BJ (cell line): ENCODE data around the gene TSPYL6. TPM values are rescaled to one million over a fixed set of nuclear protein-coding genes. Genes with fewer than 3 reads are reported as not detected.

Experiments used
- CTCF ChIA-PET: fragments of 350-600 bp; formaldehyde crosslinking; extraction: SDS; loops from one replicate; lab custom pipeline; 2021; ENCODE audit warnings: antibody characterized with exemption, inconsistent platforms; lab: Yijun Ruan, JAX
- POLR2A ChIA-PET: fragments of 300-600 bp; sonication (Branson Sonifier 250); formaldehyde crosslinking; extraction: SDS; loops from one replicate; lab custom pipeline; 2021; ENCODE audit warnings: antibody characterized with exemption; lab: Charles Lee
- DNase-seq: peaks from one replicate; pipeline ENCODE4 v3.0.0-alpha.2; 2011; ENCODE audit warnings: low read depth
- H3K27me3 ChIP-seq: 2 replicates; pipeline ENCODE4 v1.6.0; 2011; ENCODE audit warnings: low read length; ENCODE audit not compliant: control insufficient read depth, insufficient read depth
- H3K36me3 ChIP-seq: 2 replicates; pipeline ENCODE4 v1.5.1; 2011; ENCODE audit warnings: low read length; ENCODE audit not compliant: control insufficient read depth, insufficient read depth
- H3K4me3 ChIP-seq: 2 replicates; pipeline ENCODE4 v1.5.1; 2011; ENCODE audit warnings: low read depth, mild to moderate bottlenecking, control low read depth, low read length
- polyA plus RNA-seq: library from polyadenylated mRNA; depleted of rRNA; stranded (reverse); fragments of >200 nt; gene quantifications from 2 replicates; pipeline ENCODE4 v1.2.3, GENCODE V29; 2011
- TF ChIP-seq, protein P1 (sequence below): IDR thresholded peaks from 2 replicates; pipeline ENCODE4 v1.5.1; 2011; ENCODE audit warnings: low read depth, mild to moderate bottlenecking, control low read depth, inconsistent platforms, low read length, moderate library complexity; ENCODE audit not compliant: insufficient read depth

Gene TSPYL6
- polyA plus RNA-seq, 1 experiment = not detected

DNA sequence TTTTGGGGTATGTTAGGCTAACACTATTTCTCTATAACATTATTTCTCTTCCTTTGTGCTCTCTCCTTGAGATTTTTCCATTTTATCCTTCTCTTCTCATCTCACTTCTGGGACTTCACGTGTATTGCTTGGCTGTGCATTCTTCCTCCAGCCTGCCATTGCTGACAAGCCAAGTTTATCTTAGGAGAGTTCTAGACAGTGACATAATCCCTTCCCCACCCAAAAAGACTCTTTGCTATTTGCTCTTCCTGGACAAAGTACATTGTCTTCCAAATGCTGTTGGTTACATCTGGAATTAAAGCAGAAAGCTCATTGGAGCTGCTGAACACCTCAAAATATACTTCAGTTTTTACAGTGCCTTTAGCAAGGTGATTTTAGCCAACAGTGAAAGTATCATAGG, 8.9 kb downstream of the TSPYL6 start:
- Histone ChIP-seq H3K4me3 (no peak overlapping the region), H3K27me3 (no peaks in the 10 kb centered on the region), H3K36me3 (no peaks in the 10 kb centered on the region)
- POLR2A ChIA-PET = no interaction called here
- DNase-seq = no peak
- TF ChIP-seq, protein P1, sequence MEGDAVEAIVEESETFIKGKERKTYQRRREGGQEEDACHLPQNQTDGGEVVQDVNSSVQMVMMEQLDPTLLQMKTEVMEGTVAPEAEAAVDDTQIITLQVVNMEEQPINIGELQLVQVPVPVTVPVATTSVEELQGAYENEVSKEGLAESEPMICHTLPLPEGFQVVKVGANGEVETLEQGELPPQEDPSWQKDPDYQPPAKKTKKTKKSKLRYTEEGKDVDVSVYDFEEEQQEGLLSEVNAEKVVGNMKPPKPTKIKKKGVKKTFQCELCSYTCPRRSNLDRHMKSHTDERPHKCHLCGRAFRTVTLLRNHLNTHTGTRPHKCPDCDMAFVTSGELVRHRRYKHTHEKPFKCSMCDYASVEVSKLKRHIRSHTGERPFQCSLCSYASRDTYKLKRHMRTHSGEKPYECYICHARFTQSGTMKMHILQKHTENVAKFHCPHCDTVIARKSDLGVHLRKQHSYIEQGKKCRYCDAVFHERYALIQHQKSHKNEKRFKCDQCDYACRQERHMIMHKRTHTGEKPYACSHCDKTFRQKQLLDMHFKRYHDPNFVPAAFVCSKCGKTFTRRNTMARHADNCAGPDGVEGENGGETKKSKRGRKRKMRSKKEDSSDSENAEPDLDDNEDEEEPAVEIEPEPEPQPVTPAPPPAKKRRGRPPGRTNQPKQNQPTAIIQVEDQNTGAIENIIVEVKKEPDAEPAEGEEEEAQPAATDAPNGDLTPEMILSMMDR = no peak
- CTCF ChIA-PET = no interaction called here

DNA sequence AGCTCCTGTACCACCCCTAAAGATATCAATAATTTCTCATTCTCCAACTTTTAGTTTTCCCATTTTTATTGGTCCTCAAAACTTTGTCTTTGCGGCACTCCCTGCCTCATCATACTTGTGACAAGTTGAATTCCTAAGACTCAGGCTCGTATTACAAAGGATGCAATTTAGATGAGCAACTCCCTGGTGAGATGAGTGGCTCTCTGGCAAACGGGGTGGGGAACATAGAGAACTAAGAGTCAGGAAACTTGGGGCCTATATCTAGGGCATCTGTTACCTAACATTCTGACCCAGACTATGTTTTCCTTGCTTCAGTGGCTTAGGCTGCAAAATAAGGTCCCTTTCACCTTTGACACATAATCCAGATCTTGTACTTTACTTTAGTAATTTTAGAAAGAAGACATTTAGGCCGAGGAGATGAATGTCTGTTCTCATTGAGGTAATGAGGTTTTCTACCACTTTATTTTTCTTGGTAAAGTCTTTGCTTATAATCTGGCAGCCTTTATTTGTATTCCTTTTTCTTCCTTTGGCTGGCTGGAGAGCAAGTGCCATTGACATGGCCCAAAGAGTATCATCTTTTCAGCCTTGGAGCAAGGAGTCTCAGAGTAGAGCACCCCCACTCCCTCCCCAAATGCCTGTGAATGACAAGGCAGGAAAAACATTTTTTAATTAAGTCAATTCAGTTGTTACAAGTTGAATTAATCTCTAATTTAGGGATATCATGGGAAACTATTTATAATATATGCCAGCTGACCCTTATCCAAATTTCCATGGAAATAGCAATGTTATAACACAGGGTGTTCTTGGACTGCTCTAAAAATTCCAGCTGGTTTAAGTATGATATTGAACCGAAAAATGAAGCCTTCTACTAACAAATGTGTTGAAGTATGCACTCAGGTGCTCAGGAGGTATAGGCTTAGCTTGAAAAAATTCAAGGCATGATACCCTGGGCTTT, 15.2 kb downstream of the TSPYL6 start:
- TF ChIP-seq, protein P1 = no peak
- CTCF ChIA-PET = interaction anchor here (1.3 kb wide), 1 partner anchor 11 kb away, joined by 4 read pairs; no protein-coding TSS in a partner anchor
- POLR2A ChIA-PET = interaction anchor here (0.6 kb wide), 1 partner anchor 537 kb away, joined by 3 read pairs; no protein-coding TSS in a partner anchor

DNA sequence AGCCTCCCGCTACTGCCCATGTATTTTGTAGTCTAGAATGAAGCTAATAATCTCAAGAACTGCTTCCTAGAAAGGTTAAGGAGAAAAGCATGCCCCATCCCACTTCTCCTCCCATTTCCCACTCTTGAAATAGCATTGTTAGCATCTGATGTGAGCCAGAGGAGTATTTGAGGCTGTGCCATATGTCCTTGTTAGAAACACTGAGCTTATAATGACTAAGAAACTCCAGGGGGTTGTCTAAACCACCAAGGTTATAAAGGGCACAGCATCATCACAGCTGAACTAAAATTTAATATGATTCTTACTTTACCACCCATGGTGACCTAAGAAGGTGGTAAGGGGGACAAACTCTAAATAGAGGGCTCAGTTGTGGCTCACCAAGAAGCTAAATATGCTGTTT, 16.6 kb downstream of the TSPYL6 start:
- CTCF ChIA-PET = interaction anchor here (1.0 to 1.3 kb wide), 2 partner anchors 10 to 129 kb away, joined by 3 to 4 read pairs; no protein-coding TSS in a partner anchor
- peak; percentile 49 for DNase-seq

More for the DNA sequence above, 15.2 kb downstream of the TSPYL6 start:
- H3K36me3 ChIP-seq = no peaks in the 10 kb centered on the region
- DNase-seq = no peak
- no peak overlapping the region for H3K4me3 ChIP-seq
- H3K27me3 ChIP-seq = no peaks in the 10 kb centered on the region

DNA sequence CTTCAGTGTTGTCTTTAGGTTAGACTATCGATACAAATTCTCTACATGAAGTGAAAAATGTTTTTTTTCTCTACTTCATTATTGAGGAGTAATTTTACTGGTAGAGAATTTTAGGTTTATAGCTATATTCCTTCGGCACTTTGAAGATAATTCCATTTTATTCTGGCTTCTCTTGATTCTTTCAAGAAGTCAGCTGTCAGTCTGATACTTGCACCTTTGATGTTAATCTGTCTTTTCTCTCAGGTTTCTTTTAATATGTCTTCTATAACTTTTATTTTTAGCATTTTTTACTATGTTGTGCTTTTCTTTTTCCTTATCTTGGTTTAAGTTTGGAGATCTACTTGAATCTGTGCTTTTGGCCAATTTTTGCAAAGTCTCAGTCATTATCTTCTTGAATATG, 18.6 kb downstream of the TSPYL6 start:
- Histone ChIP-seq H3K4me3 (no peak overlapping the region), H3K27me3 (no peaks in the 10 kb centered on the region), H3K36me3 (no peaks in the 10 kb centered on the region)
- TF ChIP-seq, protein P1 = no peak
- DNase-seq = no peak
- ChIA-PET POLR2A (no interaction called here), CTCF (no interaction called here)

More for the DNA sequence above, 16.6 kb downstream of the TSPYL6 start:
- H3K4me3 ChIP-seq = no peak overlapping the region
- POLR2A ChIA-PET = interaction anchor here (0.6 kb wide), 1 partner anchor 27 kb away, joined by 4 read pairs; no protein-coding TSS in a partner anchor
- no peaks in the 10 kb centered on the region for H3K36me3 ChIP-seq
- no peaks in the 10 kb centered on the region for H3K27me3 ChIP-seq
- TF ChIP-seq, protein P1 = no peak
